Neutrophil (primary cell): ENCODE data around the gene TLR9.

ENCODE experiments used
- H3K27ac ChIP-seq: fragments of 200-600 bp; sonication (generic); 2 replicates; pipeline ENCODE4 v1.5.1; 2016; ENCODE audit warnings: mild to moderate bottlenecking, moderate library complexity
- H3K27me3 ChIP-seq: fragments of 200-600 bp; sonication (generic); 2 replicates; pipeline ENCODE4 v1.6.0; 2016; ENCODE audit warnings: mild to moderate bottlenecking
- H3K36me3 ChIP-seq: fragments of 200-600 bp; sonication (generic); 2 replicates; pipeline ENCODE4 v1.5.1; 2017
- H3K4me1 ChIP-seq, 2 experiments: fragments of 200-600 bp in 1 of 2; sonication (generic) in 1 of 2; 1 replicate in 1 of 2; 2 replicates in 1 of 2; pipeline versions ENCODE4 v1.5.1 to v1.6.1; 2013 to 2016; ENCODE audit warnings: low read depth in 1 of 2, low read length in 1 of 2, mild to moderate bottlenecking in 1 of 2, moderate library complexity in 1 of 2; ENCODE audit not compliant: control insufficient read depth in 1 of 2, insufficient read depth in 1 of 2
- H3K4me3 ChIP-seq, 2 experiments: fragments of 200-600 bp in 1 of 2; sonication (generic) in 1 of 2; 1 replicate in 1 of 2; 2 replicates in 1 of 2; pipeline ENCODE4 v1.5.1; 2013 to 2016; ENCODE audit warnings: low read depth in 1 of 2, low read length in 1 of 2, mild to moderate bottlenecking in 1 of 2, moderate library complexity in 1 of 2
- H3K9me3 ChIP-seq: fragments of 200-600 bp; sonication (generic); 2 replicates; pipeline ENCODE4 v1.5.1; 2016
- CTCF ChIP-seq: fragments of 200-600 bp; sonication (generic); IDR thresholded peaks from 2 replicates; pipeline ENCODE4 v1.5.1; 2016; ENCODE audit warnings: antibody characterized with exemption

The TLR9 gene

GRCh38 chr3:52249683-52250082, 24.2 kb upstream of the TLR9 start:
- H3K27me3 ChIP-seq = no peaks in the 10 kb centered on the region
- no peak overlapping the region for H3K4me3 ChIP-seq
- TF ChIP-seq CTCF = no peak
- no peaks in the 10 kb centered on the region for H3K9me3 ChIP-seq
- H3K27ac ChIP-seq = peak overlapping the region; percentile 98
- H3K36me3 ChIP-seq = peaks cover 70% of the 10 kb centered on the region
- peaks cover 55 to 69% of the 10 kb centered on the region in 2 experiments for H3K4me1 ChIP-seq

- no peak for TF ChIP-seq CTCF
- Histone ChIP-seq H3K36me3 (peaks cover 63% of the 10 kb centered on the region), H3K27ac (peak overlapping the region; percentile 98), H3K4me1 (peaks cover 61 to 73% of the 10 kb centered on the region in 2 experiments), H3K27me3 (no peaks in the 10 kb centered on the region), H3K4me3 (no peak overlapping the region), H3K9me3 (no peaks in the 10 kb centered on the region)
Observed at GRCh38 chr3:52248816-52249547, 23.5 kb upstream of the TLR9 start.

DNA sequence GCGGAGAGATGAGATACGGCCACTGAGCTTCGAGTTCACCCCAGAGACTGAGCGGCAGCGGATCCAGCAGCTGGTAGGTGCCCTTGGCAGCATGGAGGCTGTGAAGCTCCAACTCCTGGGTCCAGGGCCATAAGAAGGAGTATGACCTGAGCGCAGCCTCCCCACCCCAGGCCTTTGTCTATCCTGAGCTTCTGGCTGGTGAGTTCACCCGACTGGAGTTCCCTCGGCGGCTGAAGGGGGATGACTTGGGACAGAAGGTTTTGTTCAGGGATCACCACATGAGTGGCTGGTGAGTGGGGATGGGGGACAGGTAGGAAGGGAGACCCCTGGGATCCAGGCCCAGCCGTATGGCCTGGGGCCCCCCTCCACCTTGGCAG, 22.7 kb upstream of the TLR9 start:
- H3K36me3 ChIP-seq = peaks cover 57% of the 10 kb centered on the region
- peak overlapping the region; percentile 98 for H3K27ac ChIP-seq
- H3K4me3 ChIP-seq = peak overlapping the region in 1 of 2 experiments; percentile 81
- no peaks in the 10 kb centered on the region for H3K27me3 ChIP-seq
- peaks cover 60 to 71% of the 10 kb centered on the region in 2 experiments for H3K4me1 ChIP-seq
- no peak for TF ChIP-seq CTCF
- no peaks in the 10 kb centered on the region for H3K9me3 ChIP-seq

DNA sequence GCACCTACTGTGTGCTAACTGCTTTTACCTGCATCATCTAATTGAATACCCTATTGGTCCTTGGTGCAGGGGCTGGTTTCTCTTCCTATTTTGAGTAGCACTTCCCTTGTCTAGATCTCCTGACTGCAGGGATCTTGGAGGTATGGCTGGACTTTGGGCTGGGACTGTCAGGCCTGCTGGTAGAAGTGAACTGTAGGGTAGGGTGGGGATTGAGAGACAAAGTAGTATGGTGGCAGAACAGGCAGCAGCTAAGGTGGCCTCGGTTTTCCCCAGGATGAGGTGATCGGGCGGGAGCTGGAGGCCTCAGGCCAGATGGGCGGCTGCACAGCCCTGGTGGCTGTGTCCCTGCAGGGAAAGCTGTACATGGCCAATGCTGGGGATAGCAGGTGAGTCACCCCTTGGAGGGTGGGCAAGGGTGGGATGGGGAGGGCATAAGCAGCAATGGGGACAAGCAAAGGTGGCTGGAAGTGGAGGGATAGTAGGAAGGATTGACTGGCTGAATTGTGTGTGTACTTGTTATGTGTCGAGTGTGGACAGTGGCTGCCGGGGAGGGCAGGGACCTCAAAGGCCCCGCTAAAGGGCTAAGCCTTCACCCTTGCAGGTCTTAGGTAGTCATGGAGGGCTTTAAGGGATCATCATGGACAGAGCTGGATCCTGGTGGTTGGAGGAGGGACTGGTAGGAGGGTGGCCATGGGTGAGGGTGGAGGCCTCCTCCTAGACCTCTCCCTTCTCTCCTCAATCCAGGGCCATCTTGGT, 22.1 kb upstream of the TLR9 start:
- Histone ChIP-seq H3K27ac (peak overlapping the region; percentile 98), H3K4me3 (peak overlapping the region; percentile 81 to 94), H3K36me3 (peaks cover 52% of the 10 kb centered on the region), H3K4me1 (peaks cover 55 to 66% of the 10 kb centered on the region in 2 experiments), H3K27me3 (no peaks in the 10 kb centered on the region), H3K9me3 (no peaks in the 10 kb centered on the region)
- no peak for TF ChIP-seq CTCF

GRCh38 chr3:52246728-52247408, 21.4 kb upstream of the TLR9 start:
- Histone ChIP-seq H3K4me3 (peak overlapping the region; percentile 81 to 94), H3K9me3 (no peaks in the 10 kb centered on the region), H3K4me1 (peaks cover 53 to 61% of the 10 kb centered on the region in 2 experiments), H3K27ac (peak overlapping the region; percentile 98), H3K36me3 (peaks cover 44% of the 10 kb centered on the region), H3K27me3 (no peaks in the 10 kb centered on the region)
- TF ChIP-seq CTCF = no peak
